HG03280 (cell line): ENCODE results near the gene CYS1.
"Not testable (repeated sequence)": the region's sequence is repeated elsewhere in the genome, so short reads cannot be mapped to it uniquely, and the experiment has no call there.

Experiments used
- ATAC-seq: cut with Tn5 transposase; IDR thresholded peaks from one replicate; pipeline ENCODE4 v1.9.1; 2021; ENCODE audit warnings: mild to moderate bottlenecking, moderate library complexity; ENCODE audit not compliant: unreplicated experiment

Gene CYS1, protein sequence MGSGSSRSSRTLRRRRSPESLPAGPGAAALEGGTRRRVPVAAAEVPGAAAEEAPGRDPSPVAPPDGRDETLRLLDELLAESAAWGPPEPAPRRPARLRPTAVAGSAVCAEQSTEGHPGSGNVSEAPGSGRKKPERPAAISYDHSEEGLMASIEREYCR

DNA sequence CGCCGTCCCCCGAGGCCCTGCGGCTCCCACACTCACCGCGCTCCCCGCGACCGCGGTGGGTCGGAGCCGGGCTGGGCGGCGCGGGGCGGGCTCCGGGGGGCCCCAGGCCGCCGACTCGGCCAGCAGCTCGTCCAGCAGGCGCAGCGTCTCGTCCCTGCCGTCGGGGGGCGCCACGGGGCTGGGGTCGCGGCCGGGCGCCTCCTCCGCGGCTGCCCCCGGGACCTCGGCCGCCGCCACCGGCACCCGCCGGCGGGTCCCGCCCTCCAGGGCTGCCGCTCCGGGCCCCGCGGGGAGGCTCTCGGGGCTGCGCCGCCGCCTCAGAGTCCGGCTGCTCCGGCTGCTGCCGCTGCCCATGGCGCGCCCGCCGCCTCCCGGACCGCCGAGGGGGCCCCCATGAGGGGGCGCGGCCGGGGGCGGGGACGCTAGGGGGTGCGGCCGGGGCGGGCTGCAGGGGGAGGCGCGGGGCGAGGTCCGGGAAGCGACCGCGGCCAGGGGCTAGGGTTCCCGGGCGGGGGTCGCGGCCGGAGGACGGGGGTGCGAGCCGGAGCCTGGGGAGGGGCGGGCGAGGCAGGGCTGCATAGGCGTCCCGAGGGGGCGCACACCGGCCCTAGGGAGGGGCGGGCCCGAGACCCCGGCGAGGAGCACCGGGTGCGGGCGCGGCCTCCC is at the start of gene CYS1:
Gene CYS1 (minus strand): TSS at position 542 of the 666 bp plus-strand sequence. CDS start 188 bp downstream, at position 354.
- peak; percentile 27 for ATAC-seq

DNA sequence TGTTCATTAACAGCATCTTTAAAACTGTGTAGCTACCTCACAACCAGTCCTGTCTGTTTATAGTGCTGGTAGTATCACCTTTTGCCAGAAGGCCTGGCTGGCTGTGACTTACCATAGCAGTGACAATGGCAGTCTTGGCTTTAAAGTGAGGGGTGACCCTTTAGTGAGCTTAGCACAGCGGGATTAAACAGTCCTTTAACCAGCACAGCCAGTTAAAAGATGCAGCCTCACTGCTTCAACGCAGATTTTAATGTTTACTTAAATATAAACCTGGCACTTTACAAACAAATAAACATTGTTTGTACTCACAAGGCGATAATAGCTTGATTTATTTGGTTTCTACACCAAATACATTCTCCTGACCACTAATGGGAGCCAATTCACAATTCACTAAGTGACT is 49.3 kb upstream of the CYS1 start:
- no peak for ATAC-seq

DNA sequence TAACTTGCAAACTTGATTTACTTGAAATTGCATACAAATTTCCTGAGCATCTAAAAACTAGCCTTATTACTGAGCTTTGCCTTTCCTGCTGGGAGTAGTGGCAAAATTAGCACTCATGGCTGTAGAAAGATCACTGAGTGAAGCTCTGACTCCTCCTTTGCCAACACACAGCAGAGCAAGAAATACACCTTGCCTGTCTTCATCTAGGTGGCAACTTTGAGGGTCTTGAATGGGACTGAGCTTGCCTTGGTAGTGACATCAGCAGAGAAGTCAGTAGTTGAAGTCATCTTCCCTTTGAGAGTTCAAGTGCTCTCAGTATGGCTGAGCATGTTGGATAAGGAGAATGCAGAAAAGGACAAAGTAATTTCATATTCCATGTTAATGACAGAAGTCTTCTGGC is 48.2 kb upstream of the CYS1 start:
- no peak for ATAC-seq

DNA sequence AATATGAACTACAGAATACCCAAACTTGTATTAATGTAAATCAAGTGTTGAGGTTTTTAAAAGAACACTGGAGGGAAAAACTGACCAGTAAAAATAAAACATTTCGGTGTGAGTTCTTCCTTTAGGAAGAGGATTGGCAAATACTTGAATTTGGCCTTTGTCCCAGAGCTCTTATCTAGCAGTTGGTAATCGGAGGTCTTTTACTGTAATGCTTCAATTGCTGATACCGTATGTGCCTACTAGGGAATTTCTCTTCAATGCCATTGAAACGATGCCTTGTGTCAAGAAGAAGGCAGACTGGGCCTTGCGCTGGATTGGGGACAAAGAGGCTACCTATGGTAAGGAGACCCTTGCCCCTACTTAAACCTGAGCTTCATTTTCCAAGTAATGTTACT is 46.4 kb upstream of the CYS1 start:
- no peak for ATAC-seq

DNA sequence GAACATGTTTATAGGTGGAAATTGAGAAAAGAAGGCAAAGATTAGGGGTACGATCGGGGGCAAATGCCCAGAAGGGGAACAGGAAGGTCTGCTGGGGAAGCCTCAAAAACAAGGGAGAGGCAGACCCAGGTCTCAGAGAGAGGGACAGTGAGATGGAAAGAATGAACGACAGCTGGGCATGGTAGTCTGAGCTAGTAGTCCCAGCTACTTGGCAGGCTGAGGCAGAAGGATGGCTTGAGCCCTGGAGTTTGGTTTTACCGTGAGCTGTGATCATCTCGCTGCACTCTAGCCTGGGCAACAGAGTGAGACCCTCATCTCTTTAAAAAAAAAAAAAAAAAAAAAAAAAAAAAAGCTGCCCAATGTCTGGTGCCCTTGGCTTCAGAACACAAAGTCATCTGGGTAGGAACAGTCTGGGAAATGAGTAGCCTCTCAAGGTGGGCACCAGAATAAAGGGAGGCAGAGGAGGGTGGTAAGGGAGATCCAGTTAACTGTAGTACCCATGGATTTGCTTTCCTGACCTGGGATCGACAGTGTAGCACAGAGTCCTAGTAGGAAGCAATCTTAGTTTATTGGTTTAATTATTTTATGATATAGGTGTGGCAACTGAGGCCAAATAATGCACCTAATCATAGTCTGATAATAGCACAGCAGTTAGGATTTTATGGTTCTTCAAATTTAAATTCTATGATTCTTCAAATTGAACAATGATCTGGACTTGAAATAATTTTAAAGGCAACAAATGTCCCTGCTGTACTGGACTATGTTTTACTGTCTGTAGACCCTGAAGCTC is 45.8 kb upstream of the CYS1 start:
- ATAC-seq = no peak

DNA sequence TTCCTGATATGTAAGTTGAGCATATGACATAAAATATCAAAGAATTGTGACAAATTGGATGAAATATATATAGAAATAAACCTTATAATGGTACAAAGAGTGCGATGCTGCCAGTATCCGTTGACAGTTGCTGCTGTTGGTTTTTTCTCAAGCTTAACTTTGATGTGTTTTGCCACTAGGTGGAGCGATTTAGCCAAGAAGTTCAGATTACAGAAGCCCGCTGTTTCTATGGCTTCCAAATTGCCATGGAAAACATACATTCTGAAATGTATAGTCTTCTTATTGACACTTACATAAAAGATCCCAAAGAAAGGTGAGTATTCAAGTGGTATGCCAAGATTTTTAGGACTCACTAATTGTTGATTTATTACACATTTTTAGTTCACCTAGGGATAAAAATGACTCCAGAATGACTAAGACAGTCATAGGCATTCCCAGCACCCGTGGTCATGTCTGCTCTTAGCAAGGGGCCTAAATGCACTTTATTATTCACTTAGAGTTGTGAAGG is 44.4 kb upstream of the CYS1 start:
- no peak for ATAC-seq

DNA sequence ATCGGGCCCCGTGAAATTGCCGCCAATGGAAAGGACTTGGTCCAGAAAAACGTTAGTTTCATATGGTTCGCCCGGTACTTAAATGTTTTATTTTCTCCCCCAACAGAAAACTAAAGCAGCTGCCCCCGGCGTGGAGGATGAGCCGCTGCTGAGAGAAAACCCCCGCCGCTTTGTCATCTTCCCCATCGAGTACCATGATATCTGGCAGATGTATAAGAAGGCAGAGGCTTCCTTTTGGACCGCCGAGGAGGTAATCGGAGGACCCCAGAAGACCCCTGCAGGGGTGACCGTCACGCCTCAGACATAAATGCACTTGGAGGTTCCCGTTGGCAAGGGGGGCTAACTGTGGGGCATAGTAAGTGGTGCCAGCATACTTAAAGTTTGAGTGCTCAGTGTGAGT is 43.1 kb upstream of the CYS1 start:
- ATAC-seq = no peak

DNA sequence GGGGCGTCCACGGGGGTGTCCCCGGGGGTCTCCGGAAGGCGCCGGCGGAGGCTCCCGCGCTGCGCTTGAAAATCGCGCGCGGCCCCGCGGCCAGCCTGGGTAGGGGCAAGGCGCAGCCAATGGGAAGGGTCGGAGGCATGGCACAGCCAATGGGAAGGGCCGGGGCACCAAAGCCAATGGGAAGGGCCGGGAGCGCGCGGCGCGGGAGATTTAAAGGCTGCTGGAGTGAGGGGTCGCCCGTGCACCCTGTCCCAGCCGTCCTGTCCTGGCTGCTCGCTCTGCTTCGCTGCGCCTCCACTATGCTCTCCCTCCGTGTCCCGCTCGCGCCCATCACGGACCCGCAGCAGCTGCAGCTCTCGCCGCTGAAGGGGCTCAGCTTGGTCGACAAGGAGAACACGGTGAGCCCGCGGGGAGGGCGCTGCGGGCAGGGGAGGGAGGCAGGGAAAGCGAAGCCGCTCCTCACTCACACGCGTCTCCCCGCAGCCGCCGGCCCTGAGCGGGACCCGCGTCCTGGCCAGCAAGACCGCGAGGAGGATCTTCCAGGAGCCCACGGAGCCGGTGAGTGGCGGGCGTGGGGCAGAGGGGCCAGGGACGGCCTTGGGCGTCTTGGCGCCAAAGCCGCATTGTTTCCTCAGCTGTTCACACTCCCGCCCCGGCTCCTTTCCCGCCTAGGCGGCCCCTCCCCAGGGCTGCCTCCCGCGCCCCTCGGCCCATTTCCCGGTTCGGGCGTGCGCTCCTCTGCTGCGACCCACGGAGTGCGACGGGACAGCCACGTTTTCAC is 42.5 kb upstream of the CYS1 start, which contains the start of gene RRM2:
Gene RRM2 (plus strand): TSS at position 240 of the 781 bp plus-strand sequence. CDS start 60 bp downstream, at position 300.
- peak; percentile 64 for ATAC-seq

DNA sequence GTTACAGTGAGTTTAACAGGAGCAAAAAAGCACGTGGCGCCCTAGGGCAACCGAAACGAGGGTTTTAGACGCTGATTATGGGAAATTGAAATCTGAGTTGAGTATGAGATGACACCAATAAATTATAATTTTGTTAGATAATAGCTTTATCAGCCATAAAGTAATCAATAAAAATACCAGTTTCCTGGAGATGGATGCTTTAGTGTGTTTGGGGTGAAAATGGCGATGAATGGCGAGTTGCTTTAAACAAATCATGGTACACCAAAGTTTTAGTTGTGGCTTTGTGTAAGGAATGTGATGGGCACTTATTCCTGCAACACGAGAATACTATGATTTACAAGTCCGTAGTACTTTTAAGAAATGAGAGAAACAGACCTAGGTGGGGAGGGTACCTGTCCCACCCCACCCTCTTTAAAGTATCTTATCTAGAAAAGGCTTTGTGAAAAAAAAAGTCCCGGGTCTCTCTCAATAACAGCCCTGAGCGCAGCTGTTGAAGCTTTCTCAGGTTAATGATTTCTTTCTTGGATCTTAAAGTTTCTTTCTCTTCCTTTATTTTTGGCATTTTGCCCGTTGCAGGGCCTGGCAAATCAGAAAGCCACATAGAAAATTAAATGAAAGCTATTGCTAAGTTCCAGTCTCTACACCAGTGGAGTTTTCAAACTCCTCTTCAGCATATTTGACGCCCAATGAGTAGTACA is 40.8 kb upstream of the CYS1 start:
- ATAC-seq = no peak

DNA sequence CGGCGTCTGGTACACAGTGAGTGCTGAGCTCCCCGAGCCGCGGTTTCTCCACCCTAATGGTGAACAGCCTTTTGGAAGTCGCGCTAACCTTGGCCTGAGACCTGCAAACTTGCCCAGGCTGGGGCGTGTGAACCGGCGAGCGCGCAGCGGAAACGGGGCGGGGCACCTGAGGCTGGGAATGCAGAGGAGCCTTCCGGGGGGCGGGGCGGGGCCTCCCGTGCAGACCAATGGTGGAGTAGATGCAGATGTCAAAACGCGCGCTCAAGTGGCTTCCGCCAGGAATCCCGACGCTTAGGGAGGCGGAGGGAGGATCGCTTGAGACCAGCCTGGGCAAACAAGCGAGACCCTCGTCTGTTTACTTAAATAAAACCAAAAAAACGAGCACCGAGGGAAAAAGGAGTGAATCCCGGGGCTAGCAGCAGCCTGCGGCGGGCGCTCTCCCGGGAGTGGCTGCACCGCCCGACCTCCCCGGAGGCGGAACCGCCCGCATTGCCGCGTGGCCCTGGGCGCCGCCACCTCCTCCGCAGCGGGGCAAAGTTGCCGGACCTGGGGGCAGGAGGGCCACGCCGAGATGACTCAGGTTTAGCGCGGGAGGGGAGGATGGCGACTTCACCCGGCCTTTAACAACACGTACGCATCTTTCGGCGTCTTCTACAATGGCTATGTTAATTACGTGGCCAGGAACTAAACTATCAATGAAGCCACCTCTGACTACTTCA is 40.1 kb upstream of the CYS1 start:
- ATAC-seq = peak; percentile 50

DNA sequence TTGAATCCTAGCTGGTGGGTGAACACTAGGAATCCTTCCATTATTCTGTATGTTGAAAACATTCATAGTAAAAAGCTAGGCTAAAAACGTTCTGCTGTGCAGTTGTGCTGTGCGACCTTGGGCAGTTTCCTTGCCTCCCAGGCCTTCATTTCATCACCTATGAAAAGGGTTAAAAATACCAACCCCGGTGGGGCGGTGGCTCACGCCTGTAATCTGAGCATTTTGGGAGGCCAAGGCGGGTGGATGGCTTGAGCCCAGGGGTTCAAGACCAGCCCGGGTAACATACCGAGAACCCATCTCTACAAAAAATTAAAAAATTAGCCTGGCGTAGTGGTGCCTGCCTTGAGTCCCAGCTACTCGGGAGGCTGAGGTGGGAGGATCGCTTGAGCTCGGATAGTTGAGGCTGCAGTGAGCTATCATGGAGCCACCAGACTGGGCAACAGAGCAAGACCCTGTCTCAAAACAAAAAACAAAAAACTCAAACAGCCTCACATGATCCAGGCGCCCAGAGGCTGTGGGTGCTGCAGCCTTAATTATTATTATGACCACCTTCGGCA is 39.5 kb upstream of the CYS1 start:
- no peak for ATAC-seq

DNA sequence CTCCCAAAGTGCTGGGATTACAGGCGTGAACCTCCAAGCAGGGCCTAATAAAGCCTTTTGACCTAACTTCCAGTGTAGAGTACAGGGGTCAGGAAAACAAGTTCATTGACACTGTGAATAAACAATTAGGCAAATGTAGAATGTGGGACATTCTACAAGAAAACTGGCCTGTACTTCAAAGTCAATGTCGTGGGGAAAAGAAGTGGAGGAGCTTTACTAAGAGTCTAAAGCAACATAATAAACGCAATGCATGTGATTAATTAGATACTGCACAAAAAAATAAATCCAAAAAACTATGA is 38.8 kb upstream of the CYS1 start:
- no peak for ATAC-seq

DNA sequence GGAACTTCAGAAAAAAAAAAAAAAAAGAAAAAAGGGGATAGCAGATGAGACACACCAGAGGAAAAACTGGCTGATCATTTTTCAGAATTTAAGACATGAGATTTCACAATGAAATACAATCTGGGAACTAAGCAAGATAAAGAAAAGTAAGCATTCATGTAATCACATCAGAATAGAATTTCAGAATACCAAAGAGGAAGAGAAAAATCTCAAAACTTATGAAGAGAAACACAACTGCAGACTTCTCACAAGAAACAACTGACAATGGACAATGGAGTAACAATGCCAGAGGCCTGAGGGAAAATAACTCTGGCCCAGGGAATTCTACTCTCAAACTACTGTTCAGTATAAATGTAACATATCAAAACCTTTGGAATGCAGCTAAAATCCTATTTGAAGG is 29.1 kb upstream of the CYS1 start:
- no peak for ATAC-seq

DNA sequence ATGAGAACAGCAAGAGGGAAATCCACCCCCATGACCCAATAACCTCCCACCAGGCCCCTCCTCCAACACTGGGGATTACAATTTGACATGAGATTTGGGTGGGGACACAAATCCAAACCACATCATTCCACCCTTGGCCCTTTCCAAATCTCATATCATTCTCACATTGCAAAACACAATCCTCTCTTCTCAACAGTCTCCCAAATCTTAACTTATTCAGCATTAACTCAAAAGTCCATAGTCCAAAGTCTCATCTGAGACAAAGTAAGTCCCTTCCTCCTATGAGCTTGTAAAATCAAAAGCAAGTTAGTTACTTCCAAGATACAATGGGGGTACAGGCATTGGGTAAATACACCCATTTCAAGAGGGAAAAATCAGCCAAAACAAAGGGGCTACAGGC is 24.7 kb upstream of the CYS1 start:
- not testable (repeated sequence) for ATAC-seq

DNA sequence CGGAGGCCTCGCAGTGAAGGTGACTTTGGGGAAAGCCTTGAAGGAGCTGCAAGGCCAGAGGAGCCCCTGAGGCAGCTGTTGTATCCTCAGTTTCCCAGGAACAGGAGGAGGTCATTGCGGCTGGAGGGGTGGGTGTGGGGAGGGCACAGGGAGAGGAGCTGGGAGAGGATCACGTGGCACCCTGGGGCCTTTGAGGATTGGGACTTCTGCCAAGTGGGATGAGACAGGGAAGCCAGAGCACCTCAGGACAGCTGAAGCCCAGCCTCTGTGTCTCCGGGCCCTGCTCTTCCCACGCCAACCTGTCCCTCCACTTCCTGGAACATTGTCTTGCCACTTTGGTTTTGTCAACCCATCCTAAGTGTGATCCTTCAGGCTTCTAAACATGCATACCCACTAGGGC is 23.0 kb upstream of the CYS1 start:
- ATAC-seq = no peak

DNA sequence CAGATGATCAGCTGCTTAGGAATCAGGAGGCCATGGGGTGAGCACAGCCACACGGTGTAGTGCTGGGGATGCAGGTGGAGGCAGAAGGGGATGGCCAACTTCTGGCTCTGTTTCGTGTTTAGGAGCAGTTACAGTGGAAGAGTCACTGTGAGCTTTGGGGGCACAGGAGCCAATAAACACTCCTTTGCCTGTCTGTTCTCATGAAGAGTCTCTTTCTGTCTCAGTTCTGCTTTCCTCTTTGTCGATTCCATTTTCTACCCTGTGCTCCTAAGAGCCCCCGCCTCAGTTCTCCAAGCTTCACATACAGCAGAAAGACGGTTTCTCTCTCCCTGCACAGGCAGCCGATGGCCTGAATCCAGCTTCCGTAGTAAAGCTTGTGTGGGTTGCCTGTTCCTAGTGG is 21.3 kb upstream of the CYS1 start:
- ATAC-seq = no peak

DNA sequence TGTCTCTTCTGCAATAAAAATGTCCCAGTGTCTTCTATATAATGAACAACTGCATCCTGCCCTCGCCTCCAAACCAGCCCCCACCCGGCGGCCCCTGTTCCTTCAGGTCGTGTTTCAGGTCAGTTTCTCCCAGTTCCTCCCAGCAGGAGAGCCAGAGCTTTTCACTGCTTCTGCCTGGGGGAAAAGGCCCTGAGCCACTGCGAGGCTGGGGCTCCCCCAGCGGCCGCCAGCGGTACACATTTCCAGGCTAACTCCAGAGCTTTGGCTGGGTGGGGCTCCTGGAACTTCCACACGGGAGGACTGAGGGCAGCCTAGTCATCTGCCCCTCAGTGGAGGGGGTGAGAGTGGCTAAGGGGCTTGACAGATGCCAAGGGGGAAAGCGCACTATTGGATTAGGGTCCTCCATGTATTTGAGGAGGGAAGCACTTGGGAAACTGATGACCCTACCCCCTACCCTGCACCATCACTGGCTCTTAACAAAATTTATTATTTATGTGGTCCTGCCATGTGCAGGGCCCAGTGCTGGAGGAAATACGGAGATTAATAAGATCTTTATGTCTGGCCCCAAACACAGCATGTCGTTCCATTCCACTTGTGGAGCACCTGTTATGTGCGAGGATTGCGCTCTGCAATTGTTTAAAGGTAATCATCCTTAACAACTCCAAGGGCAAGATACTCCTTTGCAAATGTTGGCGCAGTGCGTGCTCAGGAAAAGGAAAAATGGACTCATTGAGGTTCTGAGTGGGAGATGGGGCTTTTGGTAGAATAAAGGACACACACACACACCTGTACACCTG is 17.3 kb upstream of the CYS1 start:
- ATAC-seq = peak; percentile 80

DNA sequence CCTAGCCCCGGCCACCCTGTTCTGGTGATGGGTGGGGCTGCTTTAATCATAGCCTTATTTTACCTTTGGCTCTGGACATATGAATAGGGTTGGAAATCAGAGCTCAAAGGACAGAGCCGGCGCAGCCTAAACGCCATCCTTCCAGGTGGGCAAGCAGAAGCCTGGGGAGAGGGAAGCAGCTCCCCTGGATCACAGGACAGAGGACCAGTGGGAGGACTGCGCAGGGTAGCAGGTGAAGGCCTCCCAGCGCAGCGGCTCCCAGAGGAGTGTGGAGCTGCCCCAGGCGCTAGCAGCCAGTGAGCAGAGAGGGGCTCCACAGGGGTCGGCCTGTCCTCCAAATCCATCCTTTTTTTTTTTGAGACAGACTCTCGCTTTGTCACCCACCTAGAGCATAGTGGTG is 16.4 kb upstream of the CYS1 start:
- ATAC-seq = no peak

DNA sequence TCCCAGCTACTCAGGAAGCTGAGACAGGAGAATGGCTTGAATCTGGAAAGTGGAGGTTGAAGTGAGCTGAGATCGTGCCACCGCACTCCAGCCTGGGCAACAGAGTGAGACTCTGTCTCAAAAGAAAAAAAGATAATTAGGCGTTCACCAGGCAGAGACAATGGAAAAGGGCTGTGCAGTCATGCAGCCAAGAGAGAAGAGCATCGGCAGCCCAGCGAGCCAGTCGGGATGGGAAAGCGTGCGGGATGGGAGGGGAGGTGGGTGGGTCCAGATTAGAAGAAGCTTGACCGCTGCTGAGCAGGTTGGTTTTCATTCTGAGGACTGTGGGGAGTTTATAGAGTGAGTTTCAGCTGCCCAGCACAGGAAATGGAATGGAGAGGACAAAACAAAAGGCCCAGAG is 15.0 kb upstream of the CYS1 start:
- no peak for ATAC-seq
